ENCODE results near the gene TMEM121.

TMEM121 gene

GRCh38 chr14:105486974-105487448, 39.4 kb upstream of the TMEM121 start:
- DNase-seq (ENCODE audit: low read depth in 2 of 2, low spot score in 1 of 2), result no peak

- no peak for DNase-seq (ENCODE audit: low read depth in 2 of 2, low spot score in 1 of 2)
Observed at GRCh38 chr14:105487449-105487985, 38.9 kb upstream of the TMEM121 start.

- no peak for DNase-seq (ENCODE audit: low read depth in 2 of 2, low spot score in 1 of 2)
Observed at GRCh38 chr14:105487986-105488777, 38.2 kb upstream of the TMEM121 start.

- DNase-seq (ENCODE audit: low read depth in 2 of 2, low spot score in 1 of 2), result no peak
Observed at GRCh38 chr14:105488781-105489541, 37.4 kb upstream of the TMEM121 start.

GRCh38 chr14:105489542-105490266, 36.7 kb upstream of the TMEM121 start:
- DNase-seq (ENCODE audit: low read depth in 2 of 2, low spot score in 1 of 2), result peak; percentile 67 to 78

- DNase-seq (ENCODE audit: low read depth in 2 of 2, low spot score in 1 of 2), result no peak
Observed at GRCh38 chr14:105490267-105490571, 36.2 kb upstream of the TMEM121 start.

- peak; percentile 95 to 99 for DNase-seq (ENCODE audit: low read depth in 2 of 2, low spot score in 1 of 2)
Observed at GRCh38 chr14:105490572-105491365, 35.6 kb upstream of the TMEM121 start, which contains the start of gene TEDC1. TEDC1 (plus strand) TSS chr14:105491246; CDS start chr14:105491376, 130 bp downstream.

GRCh38 chr14:105491366-105491973, 34.9 kb upstream of the TMEM121 start:
- DNase-seq (ENCODE audit: low read depth in 2 of 2, low spot score in 1 of 2), result peak; percentile 65 to 69

- no peak for DNase-seq (ENCODE audit: low read depth in 2 of 2, low spot score in 1 of 2)
Observed at GRCh38 chr14:105492031-105492970, 34.1 kb upstream of the TMEM121 start.

GRCh38 chr14:105492971-105493871, 33.2 kb upstream of the TMEM121 start:
- DNase-seq (ENCODE audit: low read depth in 2 of 2, low spot score in 1 of 2), result no peak

GRCh38 chr14:105493921-105494605, 32.3 kb upstream of the TMEM121 start:
- DNase-seq (ENCODE audit: low read depth in 2 of 2, low spot score in 1 of 2), result no peak

- DNase-seq (ENCODE audit: low read depth in 2 of 2, low spot score in 1 of 2), result no peak
Observed at GRCh38 chr14:105494606-105494929, 31.8 kb upstream of the TMEM121 start.

- DNase-seq (ENCODE audit: low read depth in 2 of 2, low spot score in 1 of 2), result no peak
Observed at GRCh38 chr14:105495101-105495989, 31.0 kb upstream of the TMEM121 start.

- no peak for DNase-seq (ENCODE audit: low read depth in 2 of 2, low spot score in 1 of 2)
Observed at GRCh38 chr14:105495990-105496830, 30.2 kb upstream of the TMEM121 start.

GRCh38 chr14:105496831-105497591, 29.4 kb upstream of the TMEM121 start:
- no peak for DNase-seq (ENCODE audit: low read depth in 2 of 2, low spot score in 1 of 2)
